ENCODE data around the gene B3GLCT.

DNA sequence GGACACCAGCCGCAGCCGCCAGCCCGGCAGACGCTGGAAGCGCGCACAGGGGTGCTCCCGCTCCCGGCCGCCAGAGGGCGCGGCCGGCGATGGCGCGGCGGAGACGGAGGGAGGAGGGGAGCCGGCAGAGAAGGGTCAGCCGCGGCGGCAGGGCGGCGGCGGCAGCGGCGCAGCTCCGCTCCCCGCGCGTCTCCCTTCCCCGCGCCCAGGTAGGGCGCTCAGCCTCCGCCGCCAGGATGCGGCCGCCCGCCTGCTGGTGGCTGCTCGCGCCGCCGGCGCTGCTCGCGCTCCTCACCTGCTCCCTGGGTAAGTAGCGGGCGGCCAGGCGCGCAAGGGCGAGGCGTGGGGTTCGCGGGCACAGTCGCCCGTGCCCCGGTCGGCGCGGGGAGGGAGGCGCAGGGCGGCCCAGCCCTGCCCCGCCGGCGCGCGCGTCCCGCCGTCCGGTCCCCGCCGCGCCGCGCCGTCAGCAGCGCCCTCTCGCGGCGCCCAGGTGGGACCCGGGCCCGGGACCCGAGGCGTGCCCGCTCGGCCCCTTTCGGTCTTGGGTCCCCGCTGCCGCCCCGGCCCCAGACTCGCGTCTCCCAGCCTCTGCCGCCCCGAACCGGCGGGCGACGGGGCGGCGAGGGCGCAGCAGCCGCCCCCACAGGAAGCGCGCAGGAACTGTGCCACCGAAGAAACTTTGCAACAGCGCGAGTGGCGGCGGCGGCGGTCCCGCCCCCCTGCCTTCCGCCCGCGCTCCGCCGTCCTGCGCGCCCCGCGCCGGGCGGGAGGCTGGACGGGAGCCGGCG, at the start of gene B3GLCT:
- TF ChIP-seq, protein P1, sequence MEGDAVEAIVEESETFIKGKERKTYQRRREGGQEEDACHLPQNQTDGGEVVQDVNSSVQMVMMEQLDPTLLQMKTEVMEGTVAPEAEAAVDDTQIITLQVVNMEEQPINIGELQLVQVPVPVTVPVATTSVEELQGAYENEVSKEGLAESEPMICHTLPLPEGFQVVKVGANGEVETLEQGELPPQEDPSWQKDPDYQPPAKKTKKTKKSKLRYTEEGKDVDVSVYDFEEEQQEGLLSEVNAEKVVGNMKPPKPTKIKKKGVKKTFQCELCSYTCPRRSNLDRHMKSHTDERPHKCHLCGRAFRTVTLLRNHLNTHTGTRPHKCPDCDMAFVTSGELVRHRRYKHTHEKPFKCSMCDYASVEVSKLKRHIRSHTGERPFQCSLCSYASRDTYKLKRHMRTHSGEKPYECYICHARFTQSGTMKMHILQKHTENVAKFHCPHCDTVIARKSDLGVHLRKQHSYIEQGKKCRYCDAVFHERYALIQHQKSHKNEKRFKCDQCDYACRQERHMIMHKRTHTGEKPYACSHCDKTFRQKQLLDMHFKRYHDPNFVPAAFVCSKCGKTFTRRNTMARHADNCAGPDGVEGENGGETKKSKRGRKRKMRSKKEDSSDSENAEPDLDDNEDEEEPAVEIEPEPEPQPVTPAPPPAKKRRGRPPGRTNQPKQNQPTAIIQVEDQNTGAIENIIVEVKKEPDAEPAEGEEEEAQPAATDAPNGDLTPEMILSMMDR (IDR thresholded peaks at IDR 0.05; ENCODE audit: low read length): peak; percentile 39
- TF ChIP-seq EZH2 (optimal IDR thresholded peaks at IDR 0.05; ENCODE audit: low read depth, low read length) (no peak), EZH2phosphoT487 (IDR thresholded peaks at IDR 0.05; ENCODE audit: low read length) (no peak)
